ENCODE measurements around the gene RIN3.

The RIN3 gene

GRCh38 chr14:92696366-92696765, 182.8 kb downstream of the RIN3 start:
- Histone ChIP-seq H3K9me2 (replicated peaks; ENCODE audit: insufficient read depth, low read length) (no peaks in the 10 kb centered on the region), H3K4me1 (ENCODE audit: low read length) (no peaks in the 10 kb centered on the region), H3F3A (ENCODE audit: insufficient read depth, low read length) (no peaks in the 10 kb centered on the region), H3K4me3 (ENCODE audit: low read length) (no peak overlapping the region), H4K20me1 (ENCODE audit: insufficient read depth, low read length) (no peaks in the 10 kb centered on the region), H3K4me2 (ENCODE audit: low read depth, low read length) (no peak overlapping the region), H3K9me3 (replicated peaks; ENCODE audit: insufficient read depth, low read length) (no peaks in the 10 kb centered on the region), H3K9ac (ENCODE audit: low read length) (no peak overlapping the region), H3K36me3 (replicated peaks; ENCODE audit: insufficient read depth, low read length) (no peaks in the 10 kb centered on the region), H3K27me3 (replicated peaks; ENCODE audit: insufficient read depth, low read length) (no peaks in the 10 kb centered on the region), H2AFZ (ENCODE audit: low read length) (no peak overlapping the region), H3K27ac (ENCODE audit: low read length) (no peak overlapping the region), H3K79me2 (ENCODE audit: low read length) (no peaks in the 10 kb centered on the region)
- no peak for TF ChIP-seq EZH2phosphoT487 (IDR thresholded peaks at IDR 0.05; ENCODE audit: low read length)
- no peak for TF ChIP-seq EZH2 (optimal IDR thresholded peaks at IDR 0.05; ENCODE audit: low read depth, low read length)
- TF ChIP-seq CTCF (IDR thresholded peaks at IDR 0.05; ENCODE audit: low read length) = no peak
- DNase-seq = no peak

- H3K9me3 ChIP-seq (replicated peaks; ENCODE audit: insufficient read depth, low read length) = no peaks in the 10 kb centered on the region
- H3K27ac ChIP-seq (ENCODE audit: low read length) = no peak overlapping the region
- H3F3A ChIP-seq (ENCODE audit: insufficient read depth, low read length) = no peaks in the 10 kb centered on the region
- H3K79me2 ChIP-seq (ENCODE audit: low read length) = no peaks in the 10 kb centered on the region
- H3K9me2 ChIP-seq (replicated peaks; ENCODE audit: insufficient read depth, low read length) = no peaks in the 10 kb centered on the region
- no peaks in the 10 kb centered on the region for H3K27me3 ChIP-seq (replicated peaks; ENCODE audit: insufficient read depth, low read length)
- no peak for DNase-seq
- TF ChIP-seq EZH2phosphoT487 (IDR thresholded peaks at IDR 0.05; ENCODE audit: low read length) = no peak
- TF ChIP-seq EZH2 (optimal IDR thresholded peaks at IDR 0.05; ENCODE audit: low read depth, low read length) = no peak
- no peak for TF ChIP-seq CTCF (IDR thresholded peaks at IDR 0.05; ENCODE audit: low read length)
- H3K4me2 ChIP-seq (ENCODE audit: low read depth, low read length) = no peak overlapping the region
- H3K4me1 ChIP-seq (ENCODE audit: low read length) = no peaks in the 10 kb centered on the region
- H3K36me3 ChIP-seq (replicated peaks; ENCODE audit: insufficient read depth, low read length) = no peaks in the 10 kb centered on the region
- H3K4me3 ChIP-seq (ENCODE audit: low read length) = no peak overlapping the region
- H2AFZ ChIP-seq (ENCODE audit: low read length) = no peak overlapping the region
- H4K20me1 ChIP-seq (ENCODE audit: insufficient read depth, low read length) = no peaks in the 10 kb centered on the region
- H3K9ac ChIP-seq (ENCODE audit: low read length) = no peak overlapping the region
Measured at GRCh38 chr14:92698393-92698792, 184.8 kb downstream of the RIN3 start.

- no peaks in the 10 kb centered on the region for H3K9me2 ChIP-seq (replicated peaks; ENCODE audit: insufficient read depth, low read length)
- H3K4me3 ChIP-seq (ENCODE audit: low read length) = no peak overlapping the region
- no peaks in the 10 kb centered on the region for H3K9me3 ChIP-seq (replicated peaks; ENCODE audit: insufficient read depth, low read length)
Measured at GRCh38 chr14:92701826-92702225, 188.2 kb downstream of the RIN3 start.

More at GRCh38 chr14:92701826-92702225, 188.2 kb downstream of the RIN3 start:
- Histone ChIP-seq H3K4me1 (ENCODE audit: low read length) (no peaks in the 10 kb centered on the region), H2AFZ (ENCODE audit: low read length) (no peak overlapping the region), H3K79me2 (ENCODE audit: low read length) (no peaks in the 10 kb centered on the region), H3K4me2 (ENCODE audit: low read depth, low read length) (no peak overlapping the region), H3K36me3 (replicated peaks; ENCODE audit: insufficient read depth, low read length) (no peaks in the 10 kb centered on the region), H3K27me3 (replicated peaks; ENCODE audit: insufficient read depth, low read length) (no peaks in the 10 kb centered on the region), H3F3A (ENCODE audit: insufficient read depth, low read length) (no peaks in the 10 kb centered on the region), H4K20me1 (ENCODE audit: insufficient read depth, low read length) (no peaks in the 10 kb centered on the region), H3K9ac (ENCODE audit: low read length) (no peak overlapping the region), H3K27ac (ENCODE audit: low read length) (no peak overlapping the region)
- no peak for TF ChIP-seq EZH2 (optimal IDR thresholded peaks at IDR 0.05; ENCODE audit: low read depth, low read length)
- no peak for TF ChIP-seq EZH2phosphoT487 (IDR thresholded peaks at IDR 0.05; ENCODE audit: low read length)
- TF ChIP-seq CTCF (IDR thresholded peaks at IDR 0.05; ENCODE audit: low read length) = no peak
- DNase-seq = no peak
